Adrenal gland (tissue), 12 donors: Measurements from ENCODE around the gene C12orf60. TPM values are rescaled to one million over a fixed set of nuclear protein-coding genes. Genes with fewer than 3 reads are reported as not detected.

Experiments used
- DNase-seq, 7 donors: peaks; one replicate each; pipeline ENCODE4 v3.0.0-alpha.2; 2019 to 2020
- H3K27ac ChIP-seq, 5 donors: fragments of 200-600 bp; sonication (generic) in 4 of 5; 1 replicate in 3 of 5; 2 replicates in 2 of 5; pipeline versions ENCODE4 v1.5.1 to v1.8.0; 2016 to 2020; ENCODE audit warnings: mild to moderate bottlenecking in 1 of 5
- H3K27me3 ChIP-seq: fragments of 200-600 bp; 2 replicates; pipeline ENCODE4 v1.8.0; 2021
- H3K36me3 ChIP-seq, 2 donors: fragments of 200-600 bp; replicated peaks in 1 of 2; 1 replicate in 1 of 2; 2 replicates in 1 of 2; pipeline versions ENCODE4 v1.5.1 to v1.8.0; 2018 to 2022
- H3K4me1 ChIP-seq, 2 donors: fragments of 200-600 bp; replicated peaks in 1 of 2; 1 replicate in 1 of 2; 2 replicates in 1 of 2; pipeline versions ENCODE4 v1.5.1 to v1.8.0; 2018 to 2021
- H3K4me3 ChIP-seq, 4 donors: fragments of 200-600 bp; sonication (generic) in 3 of 4; one replicate each; pipeline ENCODE4 v1.5.1; 2016 to 2018
- H3K9me3 ChIP-seq, 3 donors: fragments of 200-600 bp; sonication (generic) in 1 of 3; replicated peaks in 1 of 3; 1 replicate in 2 of 3; 2 replicates in 1 of 3; pipeline versions ENCODE4 v1.5.1 to v1.8.0; 2016 to 2021
- POLR2A ChIP-seq, 2 donors: fragments of 450-650 bp; IDR thresholded peaks; one replicate each; pipeline ENCODE4 v1.6.1; 2017; ENCODE audit warnings: antibody characterized with exemption in 2 of 2, mild to moderate bottlenecking in 2 of 2, moderate library complexity in 1 of 2
- WGBS, 4 donors: extraction: QIAGEN DNeasy Blood & Tissue Kit in 2 of 4; methylation state at CpG; one replicate each; pipeline versions ENCODE4 v1.1.5 to v1.1.7; 2013 to 2017; 5-methylcytosine and 5-hydroxymethylcytosine counted together
- intact Hi-C, 2 donors: fragments of 100-400 bp; cut with DNase I; formaldehyde crosslinking; loops; one replicate each; pipeline versions ENCODE4 v1.14.1 to v1.15.0; 2022 to 2023
- polyA plus RNA-seq, 3 donors: library from polyadenylated mRNA; stranded (reverse); fragments of 200-250 nt in 2 of 3; fragments of 350-450 nt in 1 of 3; fragmentation: Illumina TruSeq in 1 of 3; extraction: RNeasy Lipid Tissue Mini Kit (QIAGEN cat#74804) in 1 of 3; gene quantifications; one replicate each; pipeline ENCODE4 v1.2.3, GENCODE V29; 2013 to 2014
- total RNA-seq, 9 donors: library from RNA; depleted of rRNA in 4 of 9; stranded (reverse); fragments of >200 nt in 4 of 9; fragments of 120-200 nt in 1 of 9; fragmentation: NEBNext Ultra II Directional in 1 of 9; extraction: Animal tissue kit (Norgen Biotek cat#: 25700) in 1 of 9; gene quantifications; one replicate each; pipeline versions ENCODE4 v1.1.0 to v1.2.4, GENCODE V29; 2013 to 2023
- TF ChIP-seq, protein P1 (sequence below), 6 experiments: fragments of 450-650 bp in 4 of 6; fragments of 200-600 bp in 2 of 6; sonication (generic) in 1 of 6; IDR thresholded peaks; 1 replicate in 5 of 6; 2 replicates in 1 of 6; pipeline versions ENCODE4 v1.5.1 to v1.8.0; 2016 to 2021; ENCODE audit warnings: antibody characterized with exemption in 6 of 6, mild to moderate bottlenecking in 2 of 6, moderate library complexity in 1 of 6
- donor health status: healthy with polysubstance abuse.
- donor health status: Bipolar disorder and iron deficiency.
- donor health status: DM: yes; HTN: yes; CAD: no.
- donor health status: DM: no; HTN: no; CAD: no.
- donor health status: DM: no; HTN: no; CAD: no.
- donor health status: DM: yes; HTN: yes; CAD: no.

Gene C12orf60
- total and polyA plus RNA-seq, 12 donors: 2.6 to 12.5 (median 4.6) TPM

DNA sequence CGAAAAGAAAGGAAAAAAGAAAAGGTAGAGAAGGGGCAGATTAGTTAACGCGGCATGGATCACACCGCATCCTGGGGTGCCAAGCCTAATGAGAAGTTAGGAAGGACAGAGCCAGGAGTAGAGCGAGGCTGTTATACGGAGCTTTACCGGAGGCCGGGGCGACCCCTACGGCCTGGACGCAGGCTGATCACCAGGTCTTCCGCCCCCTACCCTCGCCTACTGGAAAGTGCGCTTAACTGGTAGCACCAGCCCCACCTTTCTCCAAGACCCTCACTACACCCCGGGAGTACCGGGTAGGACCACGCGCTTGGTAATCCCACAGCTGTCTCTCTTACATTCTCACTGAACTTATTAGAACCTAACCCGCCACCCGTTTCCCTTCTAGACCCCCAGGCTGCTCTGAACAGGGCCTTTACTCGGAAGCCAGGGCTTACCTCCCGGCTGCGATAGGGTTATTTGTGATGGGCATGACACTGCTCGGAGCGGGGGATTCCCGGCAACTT is 34.0 kb upstream of the C12orf60 start:
- WGBS, 4 donors: 0 to 3% (median 2%) methylated on average over 18 to 26 of the region's 26 CpGs
- peak overlapping the region; percentile 87 to 99 (median 95) for H3K27ac ChIP-seq
- intact Hi-C loops: no loop called here
- peaks cover 4 to 24% of the 10 kb centered on the region in 2 donors for H3K4me1 ChIP-seq
- H3K9me3 ChIP-seq: no peaks in the 10 kb centered on the region
- no peaks in the 10 kb centered on the region for H3K27me3 ChIP-seq
- H3K4me3 ChIP-seq: peak overlapping the region; percentile 65 to 92 (median 81)
- DNase-seq: peak in 6 of 7 donors; percentile 40 to 75 (median 52)
- TF ChIP-seq, protein P1, sequence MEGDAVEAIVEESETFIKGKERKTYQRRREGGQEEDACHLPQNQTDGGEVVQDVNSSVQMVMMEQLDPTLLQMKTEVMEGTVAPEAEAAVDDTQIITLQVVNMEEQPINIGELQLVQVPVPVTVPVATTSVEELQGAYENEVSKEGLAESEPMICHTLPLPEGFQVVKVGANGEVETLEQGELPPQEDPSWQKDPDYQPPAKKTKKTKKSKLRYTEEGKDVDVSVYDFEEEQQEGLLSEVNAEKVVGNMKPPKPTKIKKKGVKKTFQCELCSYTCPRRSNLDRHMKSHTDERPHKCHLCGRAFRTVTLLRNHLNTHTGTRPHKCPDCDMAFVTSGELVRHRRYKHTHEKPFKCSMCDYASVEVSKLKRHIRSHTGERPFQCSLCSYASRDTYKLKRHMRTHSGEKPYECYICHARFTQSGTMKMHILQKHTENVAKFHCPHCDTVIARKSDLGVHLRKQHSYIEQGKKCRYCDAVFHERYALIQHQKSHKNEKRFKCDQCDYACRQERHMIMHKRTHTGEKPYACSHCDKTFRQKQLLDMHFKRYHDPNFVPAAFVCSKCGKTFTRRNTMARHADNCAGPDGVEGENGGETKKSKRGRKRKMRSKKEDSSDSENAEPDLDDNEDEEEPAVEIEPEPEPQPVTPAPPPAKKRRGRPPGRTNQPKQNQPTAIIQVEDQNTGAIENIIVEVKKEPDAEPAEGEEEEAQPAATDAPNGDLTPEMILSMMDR (IDR thresholded peaks at IDR 0.05): no peak
- no peak for TF ChIP-seq POLR2A (IDR thresholded peaks at IDR 0.05)
- no peaks in the 10 kb centered on the region for H3K36me3 ChIP-seq

DNA sequence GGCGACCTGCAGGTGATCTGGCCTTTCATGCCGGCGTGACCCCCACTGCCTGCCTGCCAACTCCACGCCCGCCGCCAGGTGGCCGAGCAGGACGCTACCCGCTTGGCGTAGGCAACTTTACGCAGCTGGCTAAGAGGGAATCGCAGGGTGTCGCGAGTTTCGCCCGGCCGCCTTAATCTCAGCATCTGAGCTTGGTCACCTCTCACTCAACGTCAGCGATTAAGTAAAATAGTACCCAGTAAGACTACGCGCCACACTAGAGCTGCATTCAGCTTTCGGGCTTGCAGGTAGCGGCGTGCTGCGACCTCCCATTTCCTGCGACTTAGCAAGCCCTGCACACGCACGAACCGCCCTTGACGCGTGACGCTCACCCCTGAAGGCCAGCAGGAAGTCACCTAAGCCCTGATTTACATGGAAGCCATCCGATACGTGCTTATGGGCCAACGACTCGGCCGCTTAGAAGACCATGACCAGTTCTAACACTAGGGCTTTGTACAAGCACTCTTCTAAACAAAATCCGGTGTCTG is 33.4 kb upstream of the C12orf60 start:
- no peaks in the 10 kb centered on the region for H3K9me3 ChIP-seq
- H3K4me3 ChIP-seq: peak overlapping the region; percentile 65 to 92 (median 81)
- peak; percentile 85 to 94 (median 88) for DNase-seq
- 0 to 2% (median 1%) methylated on average over 13 to 38 of the region's 38 CpGs for WGBS, 4 donors
- H3K36me3 ChIP-seq: no peaks in the 10 kb centered on the region
- peaks cover 4 to 24% of the 10 kb centered on the region in 2 donors for H3K4me1 ChIP-seq
- intact Hi-C loops: no loop called here
- TF ChIP-seq, protein P1 (IDR thresholded peaks at IDR 0.05): peak; percentile 63 to 95 (median 94)
- TF ChIP-seq POLR2A (IDR thresholded peaks at IDR 0.05): peak; percentile 59 to 77
- H3K27ac ChIP-seq: peak overlapping the region; percentile 87 to 99 (median 95)
- no peaks in the 10 kb centered on the region for H3K27me3 ChIP-seq

DNA sequence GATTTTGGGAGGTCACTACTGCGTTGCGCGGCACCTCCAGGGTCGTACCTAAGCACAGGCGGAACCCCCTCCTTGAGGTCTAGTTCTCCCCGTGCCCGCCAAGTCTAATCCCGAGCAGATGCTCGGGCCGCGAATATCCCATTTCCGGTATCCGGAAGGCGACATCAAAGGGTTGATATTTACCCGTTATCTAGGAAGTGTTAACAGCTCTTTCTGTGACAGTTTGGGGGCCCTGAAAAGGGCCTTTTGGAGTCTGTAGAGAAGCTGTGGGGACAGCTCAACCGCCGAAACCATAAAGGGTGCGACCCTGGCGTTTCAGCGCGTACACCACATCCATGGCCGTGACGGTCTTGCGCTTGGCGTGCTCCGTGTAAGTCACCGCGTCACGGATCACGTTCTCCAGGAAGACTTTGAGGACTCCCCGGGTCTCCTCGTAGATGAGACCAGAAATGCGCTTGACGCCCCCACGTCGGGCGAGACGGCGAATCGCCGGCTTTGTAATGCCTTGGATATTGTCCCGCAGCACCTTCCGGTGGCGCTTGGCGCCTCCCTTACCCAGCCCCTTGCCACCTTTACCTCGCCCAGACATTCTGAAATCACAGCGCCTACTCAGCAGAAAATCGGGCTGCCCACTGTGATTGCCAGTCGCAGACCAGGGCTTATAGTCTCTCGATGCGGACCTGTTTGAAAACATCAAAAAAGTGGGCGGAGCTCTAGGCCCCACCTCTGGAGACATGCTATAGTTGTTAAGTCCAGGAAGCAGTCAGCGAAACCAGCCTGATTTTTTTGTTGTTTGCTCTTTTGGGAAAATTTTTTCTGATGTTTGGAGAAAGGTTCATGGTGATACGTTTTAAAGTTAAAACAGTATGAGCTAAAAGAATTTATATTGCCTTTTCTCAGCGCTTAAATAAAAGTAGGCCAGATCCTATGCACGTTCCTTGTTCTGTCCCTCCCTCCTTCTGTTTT is 32.7 kb upstream of the C12orf60 start:
- Histone ChIP-seq H3K36me3 (no peaks in the 10 kb centered on the region), H3K4me3 (peak overlapping the region; percentile 65 to 92 (median 81)), H3K9me3 (no peaks in the 10 kb centered on the region), H3K27me3 (no peaks in the 10 kb centered on the region), H3K4me1 (peaks cover 7 to 29% of the 10 kb centered on the region in 2 donors), H3K27ac (peak overlapping the region; percentile 87 to 99 (median 95))
- peak; percentile 97 for TF ChIP-seq POLR2A (IDR thresholded peaks at IDR 0.05)
- TF ChIP-seq, protein P1 (IDR thresholded peaks at IDR 0.05): no peak
- intact Hi-C loops: no loop called here
- peak; percentile 94 to 99 (median 96) for DNase-seq
- 1% methylated on average over 16 to 56 of the region's 56 CpGs for WGBS, 4 donors

DNA sequence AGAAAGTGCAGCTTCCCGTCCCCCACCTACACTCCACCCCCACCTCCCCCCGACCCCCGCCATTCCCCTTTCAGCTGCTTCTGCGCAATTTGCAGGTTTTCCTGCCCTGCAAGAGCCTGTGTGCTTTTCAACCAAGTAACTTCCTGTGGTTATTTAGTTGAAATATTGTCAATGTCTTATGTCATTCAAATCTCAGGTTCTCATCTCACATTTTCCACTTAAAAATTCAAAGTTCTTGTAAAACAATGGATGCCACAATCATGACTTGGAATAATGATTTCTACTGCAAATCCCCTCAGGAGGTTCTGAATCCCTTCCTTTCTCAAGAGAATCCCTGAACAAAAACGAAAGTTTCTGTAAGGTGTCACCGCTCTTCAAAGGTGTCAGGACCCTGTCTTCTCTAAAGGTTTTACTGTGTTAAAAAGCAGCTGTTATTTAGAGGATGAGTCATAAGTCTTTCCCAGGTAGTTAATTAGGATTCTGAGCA is 31.8 kb upstream of the C12orf60 start:
- Histone ChIP-seq H3K27me3 (no peaks in the 10 kb centered on the region), H3K4me1 (peaks cover 11 to 33% of the 10 kb centered on the region in 2 donors), H3K4me3 (peak overlapping the region in 1 of 4 donors; percentile 75), H3K27ac (peak overlapping the region in 4 of 5 donors; percentile 87 to 99 (median 96)), H3K9me3 (no peaks in the 10 kb centered on the region), H3K36me3 (no peaks in the 10 kb centered on the region)
- 30 to 36% (median 32%) methylated on average over 6 of the region's 6 CpGs for WGBS, 4 donors
- no peak for TF ChIP-seq POLR2A (IDR thresholded peaks at IDR 0.05)
- TF ChIP-seq, protein P1 (IDR thresholded peaks at IDR 0.05): no peak
- intact Hi-C loops: no loop called here
- no peak for DNase-seq
